Activated CD8-positive, alpha-beta T cell treated with anti-CD3 and anti-CD28 coated beads for 36 hours (primary cell): ENCODE measurements around the gene CDC42EP4. TPM values are rescaled to one million over a fixed set of nuclear protein-coding genes. Genes with fewer than 3 reads are reported as not detected.
"Not testable (repeated sequence)": the region's sequence is repeated elsewhere in the genome, so short reads cannot be mapped to it uniquely, and the experiment has no call there.

ENCODE experiments used
- ATAC-seq: fragments of 200-7000 bp; cut with Tn5 transposase; one replicate; pipeline ENCODE4 v1.10.0; 2021; ENCODE audit warnings: mild to moderate bottlenecking, moderate library complexity
- CTCF ChIA-PET: fragments of 350-600 bp; sonication (Branson Sonifier 250); formaldehyde crosslinking; loops from one replicate; lab custom pipeline; 2021; ENCODE audit warnings: antibody characterized with exemption; lab: Charles Lee
- POLR2A ChIA-PET: fragments of 350-600 bp; sonication (Branson Sonifier 250); formaldehyde crosslinking; loops from one replicate; lab custom pipeline; 2021; ENCODE audit warnings: antibody characterized with exemption; lab: Charles Lee
- DNase-seq: peaks from one replicate; pipeline ENCODE4 v3.0.0-alpha.2; 2020
- H3K27ac Mint-ChIP-seq: one replicate; pipeline ENCODE4 v1.8.0; 2021; ENCODE audit warnings: mild to moderate bottlenecking, mixed read lengths
- H3K27me3 Mint-ChIP-seq: one replicate; pipeline ENCODE4 v1.8.0; 2021; ENCODE audit warnings: mixed read lengths
- H3K36me3 Mint-ChIP-seq: one replicate; pipeline ENCODE4 v1.8.0; 2021; ENCODE audit warnings: low read depth, mixed read lengths
- H3K4me1 Mint-ChIP-seq: one replicate; pipeline ENCODE4 v1.8.0; 2021; ENCODE audit warnings: low read depth, mixed read lengths
- H3K4me3 Mint-ChIP-seq: one replicate; pipeline ENCODE4 v1.8.0; 2021; ENCODE audit warnings: mild to moderate bottlenecking, moderate library complexity, mixed read lengths
- H3K9me3 Mint-ChIP-seq: one replicate; pipeline ENCODE4 v1.8.0; 2021; ENCODE audit warnings: mixed read lengths
- CTCF ChIP-seq: fragments of 200-600 bp; IDR thresholded peaks from one replicate; pipeline ENCODE4 v1.8.0; 2022; ENCODE audit warnings: antibody characterized with exemption, mild to moderate bottlenecking
- intact Hi-C: fragments of 100-400 bp; cut with micrococcal nuclease; formaldehyde crosslinking; loops from one replicate; pipeline ENCODE4 v1.10.0; 2022
- total RNA-seq, 2 experiments: library from RNA; stranded (reverse); gene quantifications; one replicate each; pipeline ENCODE4 v1.2.3, GENCODE V29; 2021

The CDC42EP4 gene
- total RNA-seq, 2 experiments from 2014 or later: 0.72 to 1.1 TPM

DNA sequence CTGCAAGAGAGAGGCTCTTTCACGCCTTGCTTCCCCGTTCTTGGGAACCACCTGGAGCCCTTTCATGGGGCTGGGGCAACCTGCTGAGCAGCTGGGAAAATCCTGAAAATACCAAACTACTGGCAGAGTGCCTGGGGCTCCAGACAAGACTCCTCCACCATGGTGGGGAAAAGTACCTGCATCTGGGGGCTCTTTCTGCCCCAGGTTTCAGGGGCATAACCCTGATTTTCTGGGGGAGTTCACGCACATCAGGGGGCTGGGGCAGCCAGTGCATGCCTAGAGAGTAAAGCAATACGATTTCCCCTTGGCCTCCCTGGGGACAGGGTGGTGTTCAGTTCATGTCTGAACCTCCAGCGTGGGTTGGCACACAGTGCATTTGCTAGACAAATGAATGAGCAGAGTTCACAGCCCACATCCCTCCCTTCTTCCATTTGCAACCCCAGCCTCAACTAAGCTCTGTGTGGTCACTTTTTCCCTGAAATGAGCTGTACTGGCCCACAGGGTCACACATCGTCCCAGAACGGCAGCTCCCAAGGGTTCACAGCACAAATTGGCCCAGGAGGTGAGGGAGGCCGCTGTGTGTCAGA, 5.2 kb upstream of the CDC42EP4 start:
- DNase-seq: no peak
- intact Hi-C loops: no loop called here
- no peak for TF ChIP-seq CTCF
- ATAC-seq: no peak
- H3K36me3 Mint-ChIP-seq: no peaks in the 10 kb centered on the region
- H3K27ac Mint-ChIP-seq: no peak overlapping the region
- no peaks in the 10 kb centered on the region for H3K9me3 Mint-ChIP-seq
- no peaks in the 10 kb centered on the region for H3K27me3 Mint-ChIP-seq
- H3K4me1 Mint-ChIP-seq: no peaks in the 10 kb centered on the region
- POLR2A ChIA-PET: no interaction called here
- H3K4me3 Mint-ChIP-seq: no peak overlapping the region
- CTCF ChIA-PET: no interaction called here

DNA sequence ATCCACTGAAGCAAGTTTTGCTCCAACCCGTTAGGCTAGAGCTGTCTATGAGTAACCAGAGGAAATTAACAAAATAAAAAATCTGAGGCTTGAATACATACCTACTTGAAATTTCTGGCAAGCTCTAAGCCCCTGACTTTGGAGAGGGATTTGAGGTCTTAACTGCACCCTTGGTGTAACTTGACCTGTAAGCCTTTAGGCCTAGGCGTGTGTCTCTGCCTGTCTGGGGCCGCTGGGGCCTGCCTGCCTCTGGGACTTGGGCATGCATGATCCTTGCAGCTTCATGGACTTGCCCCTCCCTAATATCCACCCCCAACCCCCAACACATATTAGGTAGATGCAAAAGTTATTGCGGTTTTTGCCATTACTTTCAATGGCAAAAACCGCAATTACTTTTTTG, 3.7 kb upstream of the CDC42EP4 start:
- CTCF ChIA-PET: interaction anchor here (1.2 kb wide), 1 partner anchor 54 kb away, joined by 4 read pairs; no protein-coding TSS in a partner anchor
- no peak for ATAC-seq
- Mint-ChIP-seq H3K4me1 (peaks cover under 1% of the 10 kb centered on the region), H3K27ac (no peak overlapping the region), H3K9me3 (no peaks in the 10 kb centered on the region), H3K4me3 (no peak overlapping the region), H3K36me3 (no peaks in the 10 kb centered on the region), H3K27me3 (no peaks in the 10 kb centered on the region)
- intact Hi-C loops: no loop called here
- no peak for DNase-seq
- POLR2A ChIA-PET: no interaction called here
- TF ChIP-seq CTCF: no peak

DNA sequence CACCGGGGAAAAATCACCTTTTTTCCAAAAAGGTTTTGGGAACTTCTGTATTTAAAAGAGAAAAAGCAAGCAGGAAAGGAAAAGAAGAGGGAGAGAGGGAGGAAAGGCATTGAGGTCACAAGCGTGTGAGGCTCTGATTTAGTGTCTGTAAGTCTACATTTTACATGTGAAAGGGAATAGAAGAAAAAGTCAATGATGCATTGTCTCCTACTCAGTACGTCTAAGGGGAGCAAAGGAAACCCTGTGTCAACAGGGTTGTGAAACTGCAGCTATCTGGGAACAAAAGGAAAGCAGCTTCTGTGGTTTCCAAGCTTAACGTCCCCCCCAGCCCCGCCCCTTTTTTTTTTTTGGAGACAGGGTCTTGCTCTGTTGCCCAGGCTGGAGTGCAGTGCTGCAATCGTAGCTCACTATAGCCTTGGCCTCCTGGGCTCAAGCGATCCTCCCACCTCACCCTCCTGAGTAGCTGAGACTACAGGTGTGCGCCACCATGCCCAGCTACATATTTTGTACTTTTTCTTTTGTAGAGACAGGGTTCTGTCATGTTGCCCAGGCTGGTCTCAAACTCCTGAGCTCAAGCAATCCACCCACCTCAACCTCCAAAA, 1.8 kb upstream of the CDC42EP4 start:
- Mint-ChIP-seq H3K4me1 (peaks cover 11% of the 10 kb centered on the region), H3K4me3 (no peak overlapping the region), H3K9me3 (no peaks in the 10 kb centered on the region), H3K27ac (no peak overlapping the region), H3K27me3 (peaks cover 2% of the 10 kb centered on the region), H3K36me3 (no peaks in the 10 kb centered on the region)
- ATAC-seq: no peak
- ChIA-PET POLR2A (interaction anchor here (1.2 kb wide), 1 partner anchor 28 kb away, joined by 4 read pairs; no protein-coding TSS in a partner anchor), CTCF (interaction anchor here (1.4 to 2.2 kb wide), 3 partner anchors 29 to 757 kb away, joined by 3 to 5 read pairs (median 5); no protein-coding TSS in a partner anchor)
- no peak for DNase-seq
- intact Hi-C loops: no loop called here
- TF ChIP-seq CTCF: no peak

DNA sequence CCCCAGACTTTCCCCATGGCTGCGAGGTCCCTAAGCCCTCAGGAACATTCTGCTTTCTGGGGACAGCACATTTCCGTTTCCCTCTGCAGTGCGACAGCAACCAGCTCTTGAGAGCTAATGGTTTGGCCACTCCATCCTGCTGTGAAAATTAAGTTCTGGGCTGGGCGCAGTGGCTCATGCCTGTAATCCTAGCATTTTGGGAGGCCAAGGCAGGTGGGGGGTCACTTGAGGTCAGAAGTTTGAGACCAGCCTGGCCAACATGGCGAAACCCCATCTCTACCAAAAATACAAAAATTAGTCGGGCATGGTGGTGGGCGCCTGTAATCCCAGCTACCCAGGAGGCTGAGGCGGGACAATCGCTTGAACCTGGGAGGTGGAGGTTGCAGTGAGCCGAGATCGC, 1.1 kb upstream of the CDC42EP4 start:
- H3K27me3 Mint-ChIP-seq, intact Hi-C loops, H3K27ac Mint-ChIP-seq, H3K36me3 Mint-ChIP-seq, ATAC-seq, DNase-seq, H3K9me3 Mint-ChIP-seq: not testable (repeated sequence)
- peak overlapping the region; percentile 79 for H3K4me3 Mint-ChIP-seq
- peaks cover 11% of the 10 kb centered on the region for H3K4me1 Mint-ChIP-seq
- ChIA-PET POLR2A (interaction anchor here (1.0 kb wide), 1 partner anchor 81 kb away, joined by 3 read pairs; no protein-coding TSS in a partner anchor), CTCF (interaction anchor here (0.8 to 3.7 kb wide), 3 partner anchors 29 to 122 kb away, joined by 3 to 28 read pairs (median 5); no protein-coding TSS in a partner anchor)

DNA sequence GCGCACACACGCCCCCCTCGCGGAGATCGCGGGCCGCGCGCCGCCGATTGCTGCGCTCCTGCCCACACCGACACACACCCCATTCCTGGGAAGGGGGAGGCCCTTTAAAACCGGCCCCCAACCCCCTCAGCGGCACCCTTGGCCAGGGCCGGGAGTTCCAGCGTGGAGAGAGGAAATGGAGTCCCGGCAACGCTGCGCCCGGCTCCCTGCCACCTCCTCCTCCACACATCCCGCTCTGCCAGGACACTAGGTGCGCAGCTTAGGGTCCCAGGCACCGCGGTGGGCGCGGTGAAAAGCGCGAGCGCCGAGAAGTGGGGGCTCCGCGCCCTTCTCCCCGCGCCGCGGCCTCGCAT, 397 bp downstream of the CDC42EP4 start:
- H3K27me3 Mint-ChIP-seq: peaks cover 2% of the 10 kb centered on the region
- peak overlapping the region; percentile 79 for H3K4me3 Mint-ChIP-seq
- ChIA-PET POLR2A (interaction anchor here (0.6 to 1.6 kb wide), 4 partner anchors 15 to 119 kb away, joined by 3 to 7 read pairs (median 4); partner anchors contain the start of gene COG1), CTCF (interaction anchor here (0.9 to 3.7 kb wide), 13 partner anchors 9 to 585 kb away, joined by 3 to 28 read pairs (median 4); no protein-coding TSS in a partner anchor)
- intact Hi-C loops: no loop called here
- no peaks in the 10 kb centered on the region for H3K36me3 Mint-ChIP-seq
- TF ChIP-seq CTCF: no peak
- H3K27ac Mint-ChIP-seq: no peak overlapping the region
- ATAC-seq (peak; percentile 11), DNase-seq (no peak)
- no peaks in the 10 kb centered on the region for H3K9me3 Mint-ChIP-seq
- H3K4me1 Mint-ChIP-seq: peaks cover 11% of the 10 kb centered on the region
